HepG2 (cell line): ENCODE data around the gene SSBP2. TPM values are rescaled to one million over a fixed set of nuclear protein-coding genes. Genes with fewer than 3 reads are reported as not detected.

Experiments
- AHDC1 ChIP-seq: sonication (generic); formaldehyde crosslinking; IDR thresholded peaks from 2 replicates; pipeline ENCODE4 v1.5.1; 2020; ENCODE audit warnings: mild to moderate bottlenecking, missing genetic modification reagents, borderline replicate concordance
- CEBPZ ChIP-seq: IDR thresholded peaks from 2 replicates; pipeline ENCODE4 v1.6.1; 2012; ENCODE audit warnings: low read length, improper control_type of control experiment
- KIAA2018 ChIP-seq: sonication (generic); formaldehyde crosslinking; IDR thresholded peaks from 2 replicates; pipeline ENCODE4 v1.5.0; 2020; ENCODE audit warnings: mild to moderate bottlenecking, missing genetic modification reagents, borderline replicate concordance
- KLF6 ChIP-seq: IDR thresholded peaks from 2 replicates; pipeline ENCODE4 v1.8.0; 2016; ENCODE audit warnings: missing biosample characterization, missing genetic modification reagents
- SIX1 ChIP-seq: sonication (generic); formaldehyde crosslinking; IDR thresholded peaks from 2 replicates; pipeline ENCODE4 v1.4.0; 2020; ENCODE audit warnings: missing genetic modification reagents, borderline replicate concordance
- SOX5 ChIP-seq: IDR thresholded peaks from 2 replicates; pipeline ENCODE4 v1.6.1; 2016; ENCODE audit warnings: borderline replicate concordance
- polyA plus RNA-seq, 8 experiments: library from polyadenylated mRNA; depleted of rRNA in 3 of 8; stranded (reverse) in 7 of 8; unstranded in 1 of 8; fragments of >200 nt; fragmentation: Illumina TruSeq in 4 of 8; extraction: Trizol in 4 of 8; gene quantifications; 2 replicates each; pipeline versions ENCODE4 v1.2.1 to v1.2.3, GENCODE V29; 2011 to 2016; ENCODE audit warnings: low read depth in 4 of 8, missing spikeins in 1 of 8, mixed read lengths in 1 of 8; ENCODE audit not compliant: insufficient read depth in 1 of 8
- total RNA-seq, 5 experiments: library from RNA; depleted of rRNA; stranded (reverse); fragments of >200 nt; fragmentation: Illumina TruSeq; extraction: Trizol; gene quantifications; 2 replicates each; pipeline ENCODE4 v1.2.3, GENCODE V29; 2016; ENCODE audit warnings: low read depth in 1 of 5

SSBP2 gene
- total and polyA plus RNA-seq, 2 of the 13 experiments (the other 11 are each of a cell fraction or from before 2014, with no cell fraction given), result 0.16 TPM; not detected in 1

GRCh38 chr5:81522571-81522970, 228.3 kb downstream of the SSBP2 start (continued):
- TF ChIP-seq CEBPZ (no peak), SOX5 (CRISPR knock-in tag) (no peak), SIX1 (CRISPR knock-in tag) (no peak), AHDC1 (CRISPR knock-in tag) (no peak), KLF6 (CRISPR knock-in tag) (no peak), KIAA2018 (CRISPR knock-in tag) (no peak)
